CD4-positive, alpha-beta T cell (primary cell): ENCODE results near the gene HPCAL1. TPM values are rescaled to one million over a fixed set of nuclear protein-coding genes. Genes with fewer than 3 reads are reported as not detected.

Source experiments
- ATAC-seq: fragments of 200-7000 bp; cut with Tn5 transposase; one replicate; pipeline ENCODE4 v1.10.0; 2022; ENCODE audit warnings: mild to moderate bottlenecking; ENCODE audit not compliant: poor library complexity
- CTCF ChIA-PET: fragments of 350-600 bp; sonication (Branson Sonifier 250); formaldehyde crosslinking; loops from one replicate; lab custom pipeline; 2021; ENCODE audit warnings: antibody characterized with exemption, inconsistent platforms; lab: Charles Lee
- POLR2A ChIA-PET: fragments of 350-600 bp; sonication (Branson Sonifier 250); formaldehyde crosslinking; loops from one replicate; lab custom pipeline; 2021; ENCODE audit warnings: antibody characterized with exemption, inconsistent platforms; lab: Charles Lee
- DNase-seq, 14 experiments: peaks; one replicate each; pipeline ENCODE4 v3.0.0-alpha.2; 2013 to 2020; ENCODE audit warnings: mixed read lengths in 2 of 14
- H3K27ac ChIP-seq, 2 donors: one replicate each; pipeline versions ENCODE4 v1.5.1 to v1.7.0; 2013; ENCODE audit warnings: low read length in 2 of 2, low read depth in 1 of 2, mild to moderate bottlenecking in 1 of 2
- H3K27me3 ChIP-seq, 2 experiments: 1 replicate in 1 of 2; 2 replicates in 1 of 2; pipeline versions ENCODE4 v1.6.1 to v1.7.0; 2013; ENCODE audit warnings: low read length in 2 of 2, control low read depth in 1 of 2, mild to moderate bottlenecking in 1 of 2, moderate library complexity in 1 of 2; ENCODE audit not compliant: insufficient read depth in 2 of 2, control insufficient read depth in 1 of 2
- H3K36me3 ChIP-seq: one replicate; pipeline ENCODE4 v1.6.1; 2013; ENCODE audit warnings: low read length, control low read depth; ENCODE audit not compliant: insufficient read depth
- H3K4me1 ChIP-seq: one replicate; pipeline ENCODE4 v1.6.1; 2013; ENCODE audit warnings: low read length, control low read depth; ENCODE audit not compliant: insufficient read depth
- H3K4me3 ChIP-seq: one replicate; pipeline ENCODE4 v1.5.1; 2013; ENCODE audit warnings: mild to moderate bottlenecking, low read length, moderate library complexity
- H3K9me3 ChIP-seq, 2 experiments: 1 replicate in 1 of 2; 2 replicates in 1 of 2; pipeline versions ENCODE4 v1.6.1 to v1.7.0; 2013; ENCODE audit warnings: low read length in 2 of 2, mild to moderate bottlenecking in 2 of 2, control low read depth in 1 of 2, moderate library complexity in 1 of 2; ENCODE audit not compliant: control insufficient read depth in 1 of 2, insufficient read depth in 1 of 2
- H3K27ac Mint-ChIP-seq: one replicate; pipeline ENCODE4 v1.8.0; 2020; ENCODE audit warnings: mixed read lengths
- H3K27me3 Mint-ChIP-seq: one replicate; pipeline ENCODE4 v1.8.0; 2021; ENCODE audit warnings: mixed read lengths
- H3K36me3 Mint-ChIP-seq: one replicate; pipeline ENCODE4 v1.8.0; 2021; ENCODE audit warnings: low read depth, mixed read lengths
- H3K4me1 Mint-ChIP-seq: one replicate; pipeline ENCODE4 v1.8.0; 2021; ENCODE audit warnings: low read depth, mixed read lengths
- H3K4me3 Mint-ChIP-seq: one replicate; pipeline ENCODE4 v1.8.0; 2020; ENCODE audit warnings: mild to moderate bottlenecking, mixed read lengths
- H3K9me3 Mint-ChIP-seq: one replicate; pipeline ENCODE4 v1.8.0; 2020; ENCODE audit warnings: mixed read lengths
- intact Hi-C, 2 experiments: fragments of 100-400 bp; cut with DNase I in 1 of 2; cut with micrococcal nuclease in 1 of 2; formaldehyde crosslinking; loops; one replicate each; pipeline versions ENCODE4 v1.15.1 to v1.9.0; 2023 to 2025; cut with DNase I, micrococcal nuclease
- total RNA-seq, 174 experiments: library from RNA in 2 of 174; stranded (reverse) in 2 of 174; gene quantifications; one replicate each; pipeline ENCODE4 v1.2.3 and lab custom pipeline; 2021 to 2026
- TF ChIP-seq, protein P1 (sequence below): fragments of 200-600 bp; IDR thresholded peaks from one replicate; pipeline ENCODE4 v1.8.0; 2022; ENCODE audit warnings: antibody characterized with exemption, mild to moderate bottlenecking

HPCAL1 gene
- total RNA-seq, 2 experiments from 2014 or later: 24.9 to 27.9 TPM

DNA sequence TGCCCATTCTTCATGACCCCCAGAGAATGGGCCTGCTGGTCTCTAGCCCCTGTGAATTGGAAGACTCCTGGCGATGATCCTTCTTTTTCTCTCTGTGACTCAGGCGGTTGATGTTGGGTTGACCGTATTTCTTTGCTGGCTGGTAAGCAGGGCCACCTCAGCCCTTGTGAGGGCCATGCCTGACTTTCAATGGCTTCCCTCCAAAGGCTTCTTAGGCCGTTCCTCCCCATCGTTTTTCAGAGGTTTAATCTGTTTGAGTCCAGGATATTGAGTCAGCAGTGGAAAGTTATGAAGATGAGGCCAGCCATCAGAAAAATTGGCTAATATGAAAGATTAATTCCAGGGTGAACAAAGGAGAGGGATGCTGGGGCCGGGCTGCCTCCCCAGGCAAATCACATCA, 13.6 kb downstream of the HPCAL1 start:
- no peak overlapping the region for H3K4me3 Mint-ChIP-seq
- H3K9me3 Mint-ChIP-seq: no peaks in the 10 kb centered on the region
- POLR2A ChIA-PET: no interaction called here
- ATAC-seq (no peak), DNase-seq (no peak)
- Histone ChIP-seq H3K4me1 (peaks cover 32% of the 10 kb centered on the region), H3K36me3 (peaks cover 6% of the 10 kb centered on the region), H3K4me3 (no peak overlapping the region), H3K9me3 (no peaks in the 10 kb centered on the region), H3K27ac (no peak overlapping the region), H3K27me3 (no peaks in the 10 kb centered on the region)
- CTCF ChIA-PET: interaction anchor here (1.0 kb wide), 1 partner anchor 12 kb away, joined by 3 read pairs; no protein-coding TSS in a partner anchor
- TF ChIP-seq, protein P1, sequence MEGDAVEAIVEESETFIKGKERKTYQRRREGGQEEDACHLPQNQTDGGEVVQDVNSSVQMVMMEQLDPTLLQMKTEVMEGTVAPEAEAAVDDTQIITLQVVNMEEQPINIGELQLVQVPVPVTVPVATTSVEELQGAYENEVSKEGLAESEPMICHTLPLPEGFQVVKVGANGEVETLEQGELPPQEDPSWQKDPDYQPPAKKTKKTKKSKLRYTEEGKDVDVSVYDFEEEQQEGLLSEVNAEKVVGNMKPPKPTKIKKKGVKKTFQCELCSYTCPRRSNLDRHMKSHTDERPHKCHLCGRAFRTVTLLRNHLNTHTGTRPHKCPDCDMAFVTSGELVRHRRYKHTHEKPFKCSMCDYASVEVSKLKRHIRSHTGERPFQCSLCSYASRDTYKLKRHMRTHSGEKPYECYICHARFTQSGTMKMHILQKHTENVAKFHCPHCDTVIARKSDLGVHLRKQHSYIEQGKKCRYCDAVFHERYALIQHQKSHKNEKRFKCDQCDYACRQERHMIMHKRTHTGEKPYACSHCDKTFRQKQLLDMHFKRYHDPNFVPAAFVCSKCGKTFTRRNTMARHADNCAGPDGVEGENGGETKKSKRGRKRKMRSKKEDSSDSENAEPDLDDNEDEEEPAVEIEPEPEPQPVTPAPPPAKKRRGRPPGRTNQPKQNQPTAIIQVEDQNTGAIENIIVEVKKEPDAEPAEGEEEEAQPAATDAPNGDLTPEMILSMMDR: no peak
- no peaks in the 10 kb centered on the region for H3K27me3 Mint-ChIP-seq
- intact Hi-C loops: no loop called here
- H3K27ac Mint-ChIP-seq: peak overlapping the region; percentile 84
- H3K36me3 Mint-ChIP-seq: peaks cover 11% of the 10 kb centered on the region
- peaks cover 60% of the 10 kb centered on the region for H3K4me1 Mint-ChIP-seq

DNA sequence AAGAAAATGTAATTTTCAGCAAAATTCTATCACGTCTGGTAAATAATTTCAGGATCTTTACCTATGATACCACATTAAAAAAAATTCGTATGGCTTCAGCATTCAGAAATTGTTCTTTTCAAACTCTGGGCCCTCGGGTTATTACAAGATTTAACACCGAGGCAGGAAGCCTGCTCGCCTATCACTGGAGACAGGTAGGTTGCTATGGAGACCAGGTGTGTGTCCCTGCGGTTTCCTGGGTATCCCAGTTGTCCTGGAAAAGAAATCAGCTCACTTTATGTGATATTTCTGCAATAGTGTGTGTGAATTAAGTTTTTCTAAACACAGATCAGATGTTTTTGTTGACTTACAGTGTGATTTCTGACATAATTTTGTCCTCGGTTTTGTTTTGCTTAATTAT, 14.2 kb downstream of the HPCAL1 start:
- ATAC-seq (no peak), DNase-seq (no peak)
- H3K9me3 Mint-ChIP-seq: no peaks in the 10 kb centered on the region
- H3K4me3 Mint-ChIP-seq: no peak overlapping the region
- peaks cover 15% of the 10 kb centered on the region for H3K36me3 Mint-ChIP-seq
- H3K27ac Mint-ChIP-seq: peak overlapping the region; percentile 84
- Histone ChIP-seq H3K4me1 (peaks cover 32% of the 10 kb centered on the region), H3K36me3 (peaks cover 6% of the 10 kb centered on the region), H3K27ac (no peak overlapping the region), H3K9me3 (no peaks in the 10 kb centered on the region), H3K27me3 (no peaks in the 10 kb centered on the region), H3K4me3 (no peak overlapping the region)
- ChIA-PET CTCF (interaction anchor here (0.6 to 1.4 kb wide), 2 partner anchors 23 to 92 kb away, joined by 3 to 6 read pairs; no protein-coding TSS in a partner anchor), POLR2A (interaction anchor here (1.5 kb wide), 1 partner anchor 13 kb away, joined by 5 read pairs; the partner anchor contains the start of gene HPCAL1)
- no peaks in the 10 kb centered on the region for H3K27me3 Mint-ChIP-seq
- intact Hi-C loops: no loop called here
- TF ChIP-seq, protein P1: no peak
- peaks cover 64% of the 10 kb centered on the region for H3K4me1 Mint-ChIP-seq

DNA sequence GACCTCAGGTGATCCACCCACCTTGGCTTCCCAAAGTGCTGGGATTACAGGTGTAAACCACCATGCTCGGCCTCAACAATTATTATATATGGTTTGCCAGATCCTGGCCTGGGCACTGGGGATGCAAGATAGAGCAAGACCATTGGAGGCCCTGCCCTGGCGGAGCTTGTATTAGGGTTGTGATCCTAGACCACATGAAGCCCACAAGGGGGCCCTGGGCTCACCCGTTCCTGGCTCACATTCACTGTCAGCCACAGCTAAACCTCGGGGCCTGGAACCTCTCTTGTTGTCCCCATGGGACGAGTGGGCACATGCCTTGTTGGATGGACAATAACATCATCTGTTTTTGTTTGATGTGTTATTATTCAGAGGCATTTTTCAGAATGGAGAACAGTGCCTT, 14.9 kb downstream of the HPCAL1 start:
- peaks cover 19% of the 10 kb centered on the region for H3K36me3 Mint-ChIP-seq
- ATAC-seq (no peak), DNase-seq (no peak)
- H3K4me1 ChIP-seq: peaks cover 32% of the 10 kb centered on the region
- H3K27me3 ChIP-seq: no peaks in the 10 kb centered on the region
- peaks cover 7% of the 10 kb centered on the region for H3K36me3 ChIP-seq
- no peaks in the 10 kb centered on the region for H3K27me3 Mint-ChIP-seq
- intact Hi-C loops: no loop called here
- CTCF ChIA-PET: interaction anchor here (0.6 to 1.5 kb wide), 4 partner anchors 9 to 91 kb away, joined by 3 to 6 read pairs (median 4); no protein-coding TSS in a partner anchor
- no peak overlapping the region for H3K4me3 ChIP-seq
- H3K4me1 Mint-ChIP-seq: peaks cover 71% of the 10 kb centered on the region
- no peaks in the 10 kb centered on the region for H3K9me3 Mint-ChIP-seq
- POLR2A ChIA-PET: interaction anchor here (0.7 to 1.5 kb wide), 4 partner anchors 10 to 90 kb away, joined by 3 to 5 read pairs (median 4); partner anchors contain the start of gene HPCAL1
- TF ChIP-seq, protein P1: no peak
- H3K4me3 Mint-ChIP-seq: no peak overlapping the region
- no peaks in the 10 kb centered on the region for H3K9me3 ChIP-seq
- H3K27ac ChIP-seq: no peak overlapping the region
- H3K27ac Mint-ChIP-seq: peak overlapping the region; percentile 84
